K562 treated with DMSO at 1 percent for 12 hours (cell line): ENCODE results near the gene CRYBB3. TPM values are rescaled to one million over a fixed set of nuclear protein-coding genes. Genes with fewer than 3 reads are reported as not detected.

Experiments
- total RNA-seq: library from RNA; unstranded; fragments of 300-600 nt; gene quantifications from 2 replicates; pipeline ENCODE4 v1.2.3, GENCODE V29; 2022; ENCODE audit not compliant: insufficient read depth

Gene CRYBB3
- not detected in 2 replicates for total RNA-seq

GRCh38 chr22:25199731-25200520 is at the start of gene CRYBB3:
TSS of gene CRYBB3 (plus strand) at chr22:25199858. CDS start at chr22:25201397, 1,539 bp downstream.

GRCh38 chr22:25219211-25219689 is 19.6 kb downstream of the CRYBB3 start, which contains the start of gene CRYBB2:
TSS of gene CRYBB2 (plus strand) at chr22:25219639. CDS start at chr22:25221430, 1,791 bp downstream.

Other genes starting within 250 kb of the CRYBB3 start
- gene KIAA1671, start 247.1 kb upstream of the CRYBB3 start, total RNA-seq = not detected in 2 replicates
- not detected in 2 replicates for gene CRYBB2, start 19.8 kb downstream of the CRYBB3 start, total RNA-seq